ENCODE measurements around the gene SLC52A3. TPM values are rescaled to one million over a fixed set of nuclear protein-coding genes. Genes with fewer than 3 reads are reported as not detected.

The SLC52A3 gene
- total RNA-seq, 1 experiment from 2014 or later, result 0.11 TPM

GRCh38 chr20:770691-771090 is 2.4 kb upstream of the SLC52A3 start:
- DNase-seq (ENCODE audit: low read depth), result no peak

GRCh38 chr20:766906-767305 is 1.4 kb downstream of the SLC52A3 start:
- DNase-seq (ENCODE audit: low read depth), result no peak

GRCh38 chr20:764255-764654 is 4.0 kb downstream of the SLC52A3 start:
- DNase-seq (ENCODE audit: low read depth), result no peak

- no peak for DNase-seq (ENCODE audit: low read depth)
These were observed 6.6 kb downstream of the SLC52A3 start for GRCh38 chr20:761418-762381.

GRCh38 chr20:760751-761417 is 7.4 kb downstream of the SLC52A3 start:
- no peak for DNase-seq (ENCODE audit: low read depth)

- DNase-seq (ENCODE audit: low read depth), result no peak
These were observed 10.8 kb downstream of the SLC52A3 start for GRCh38 chr20:757506-757905.

- no peak for DNase-seq (ENCODE audit: low read depth)
These were observed 12.4 kb downstream of the SLC52A3 start for GRCh38 chr20:755941-756340.

- DNase-seq (ENCODE audit: low read depth), result no peak
These were observed 13.4 kb downstream of the SLC52A3 start for GRCh38 chr20:754904-755303.

- no peak for DNase-seq (ENCODE audit: low read depth)
These were observed 14.2 kb downstream of the SLC52A3 start for GRCh38 chr20:753897-754635.

GRCh38 chr20:753136-753535 is 15.2 kb downstream of the SLC52A3 start:
- DNase-seq (ENCODE audit: low read depth), result no peak

GRCh38 chr20:752291-752690 is 16.0 kb downstream of the SLC52A3 start:
- DNase-seq (ENCODE audit: low read depth), result no peak

- DNase-seq (ENCODE audit: low read depth), result no peak
These were observed 16.5 kb downstream of the SLC52A3 start for GRCh38 chr20:751761-752160.

- no peak for DNase-seq (ENCODE audit: low read depth)
These were observed 17.5 kb downstream of the SLC52A3 start for GRCh38 chr20:750801-751200.

- no peak for DNase-seq (ENCODE audit: low read depth)
These were observed 22.5 kb downstream of the SLC52A3 start for GRCh38 chr20:745683-746301.

- DNase-seq (ENCODE audit: low read depth), result no peak
These were observed 26.1 kb downstream of the SLC52A3 start for GRCh38 chr20:742156-742555.

GRCh38 chr20:741620-742019 is 26.7 kb downstream of the SLC52A3 start:
- DNase-seq (ENCODE audit: low read depth), result no peak

GRCh38 chr20:740162-740561 is 28.1 kb downstream of the SLC52A3 start:
- DNase-seq (ENCODE audit: low read depth), result no peak

- no peak for DNase-seq (ENCODE audit: low read depth)
These were observed 28.6 kb downstream of the SLC52A3 start for GRCh38 chr20:739736-740135.

GRCh38 chr20:733861-734260 is 34.4 kb downstream of the SLC52A3 start:
- DNase-seq (ENCODE audit: low read depth), result no peak

GRCh38 chr20:732727-733126 is 35.6 kb downstream of the SLC52A3 start:
- no peak for DNase-seq (ENCODE audit: low read depth)

GRCh38 chr20:731891-732560 is 36.3 kb downstream of the SLC52A3 start:
- DNase-seq (ENCODE audit: low read depth), result no peak
